ENCODE measurements around the gene SERPINE2.

Gene SERPINE2

DNA sequence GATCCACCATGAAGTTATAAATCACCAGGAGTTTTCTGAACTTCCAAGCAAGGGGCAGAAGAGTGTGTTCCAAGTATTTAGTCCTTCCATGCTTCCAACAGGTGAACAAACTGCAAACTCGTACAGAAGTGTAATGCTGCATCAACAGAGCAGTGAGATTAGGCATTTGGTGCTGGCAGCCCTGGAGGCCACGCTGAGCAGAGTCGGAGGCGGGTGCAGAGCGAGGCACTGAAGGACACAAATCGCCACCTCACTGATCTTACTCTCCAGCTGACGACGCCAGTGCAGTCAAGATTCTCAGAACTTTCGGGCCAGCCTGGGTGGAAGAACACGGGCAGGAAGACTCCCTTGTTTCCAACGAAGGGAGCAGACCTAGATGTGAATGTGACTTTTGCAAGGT is 39.2 kb downstream of the SERPINE2 start:
- TF ChIP-seq, protein P1, sequence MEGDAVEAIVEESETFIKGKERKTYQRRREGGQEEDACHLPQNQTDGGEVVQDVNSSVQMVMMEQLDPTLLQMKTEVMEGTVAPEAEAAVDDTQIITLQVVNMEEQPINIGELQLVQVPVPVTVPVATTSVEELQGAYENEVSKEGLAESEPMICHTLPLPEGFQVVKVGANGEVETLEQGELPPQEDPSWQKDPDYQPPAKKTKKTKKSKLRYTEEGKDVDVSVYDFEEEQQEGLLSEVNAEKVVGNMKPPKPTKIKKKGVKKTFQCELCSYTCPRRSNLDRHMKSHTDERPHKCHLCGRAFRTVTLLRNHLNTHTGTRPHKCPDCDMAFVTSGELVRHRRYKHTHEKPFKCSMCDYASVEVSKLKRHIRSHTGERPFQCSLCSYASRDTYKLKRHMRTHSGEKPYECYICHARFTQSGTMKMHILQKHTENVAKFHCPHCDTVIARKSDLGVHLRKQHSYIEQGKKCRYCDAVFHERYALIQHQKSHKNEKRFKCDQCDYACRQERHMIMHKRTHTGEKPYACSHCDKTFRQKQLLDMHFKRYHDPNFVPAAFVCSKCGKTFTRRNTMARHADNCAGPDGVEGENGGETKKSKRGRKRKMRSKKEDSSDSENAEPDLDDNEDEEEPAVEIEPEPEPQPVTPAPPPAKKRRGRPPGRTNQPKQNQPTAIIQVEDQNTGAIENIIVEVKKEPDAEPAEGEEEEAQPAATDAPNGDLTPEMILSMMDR (conservative IDR thresholded peaks at IDR 0.05; ENCODE audit: low read length): no peak
- no peak for DNase-seq (ENCODE audit: low read depth)
- H3K4me3 ChIP-seq (ENCODE audit: low read length): no peak overlapping the region

DNA sequence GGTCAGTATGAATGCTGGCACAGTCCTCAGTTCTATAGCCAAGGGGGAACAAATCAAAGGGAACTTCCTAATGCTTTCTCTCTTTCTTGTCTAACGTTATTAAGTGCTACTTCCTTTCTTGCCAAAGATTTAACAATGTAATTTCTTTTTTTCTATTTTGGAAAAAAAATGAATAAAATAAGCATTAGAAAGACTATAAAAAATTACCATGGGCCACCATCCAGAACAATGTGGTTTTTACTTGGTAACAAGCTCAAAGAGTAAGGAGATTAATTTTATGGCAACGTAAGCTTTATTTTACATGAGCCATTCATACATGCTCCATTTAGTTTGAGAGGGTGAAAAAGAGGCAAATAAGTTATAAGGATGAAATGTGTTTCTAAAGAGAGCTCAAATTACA is 40.1 kb downstream of the SERPINE2 start:
- TF ChIP-seq, protein P1 (conservative IDR thresholded peaks at IDR 0.05; ENCODE audit: low read length): no peak
- DNase-seq (ENCODE audit: low read depth): no peak
- H3K4me3 ChIP-seq (ENCODE audit: low read length): no peak overlapping the region

DNA sequence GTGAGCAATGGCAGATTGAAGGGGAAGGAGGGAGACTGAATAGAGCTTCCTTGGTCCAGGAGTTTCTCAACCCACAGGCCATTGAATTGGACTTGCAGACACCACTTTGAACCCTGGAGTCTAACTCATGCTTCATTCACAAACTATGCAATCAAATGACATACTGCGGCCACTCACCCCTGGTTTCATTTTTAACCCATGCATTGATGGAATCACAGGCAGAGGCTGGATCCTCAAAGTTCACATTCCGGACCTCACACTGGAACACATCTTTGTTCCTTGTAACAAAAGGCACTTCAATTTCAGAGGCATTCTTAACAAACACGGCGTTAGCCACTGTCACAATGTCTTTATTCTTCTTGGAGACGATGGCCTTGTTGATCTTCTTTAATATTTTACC is 41.1 kb downstream of the SERPINE2 start:
- no peak overlapping the region for H3K4me3 ChIP-seq (ENCODE audit: low read length)
- TF ChIP-seq, protein P1 (conservative IDR thresholded peaks at IDR 0.05; ENCODE audit: low read length): no peak
- DNase-seq (ENCODE audit: low read depth): peak; percentile 34

DNA sequence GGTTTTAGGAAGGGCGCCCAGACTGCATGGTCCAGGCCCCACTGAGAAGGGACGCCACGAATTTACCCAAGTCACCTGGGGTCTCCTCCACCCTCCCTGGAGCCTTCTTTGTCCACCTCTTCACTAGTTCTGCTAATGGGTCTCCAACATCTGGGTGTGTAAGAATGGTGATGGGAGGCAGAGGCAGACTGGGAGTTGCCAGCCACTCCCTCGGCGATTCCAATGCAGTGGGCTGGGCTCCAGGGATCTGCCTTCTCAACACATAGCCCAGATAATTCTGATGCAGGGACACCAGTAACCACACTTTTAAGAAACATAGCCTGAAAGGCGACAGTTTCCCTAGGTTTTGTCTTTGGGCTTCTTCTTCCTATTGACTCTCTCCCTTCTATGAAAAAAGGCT is 42.7 kb downstream of the SERPINE2 start:
- DNase-seq (ENCODE audit: low read depth): no peak
- H3K4me3 ChIP-seq (ENCODE audit: low read length): no peak overlapping the region
- TF ChIP-seq, protein P1 (conservative IDR thresholded peaks at IDR 0.05; ENCODE audit: low read length): no peak

DNA sequence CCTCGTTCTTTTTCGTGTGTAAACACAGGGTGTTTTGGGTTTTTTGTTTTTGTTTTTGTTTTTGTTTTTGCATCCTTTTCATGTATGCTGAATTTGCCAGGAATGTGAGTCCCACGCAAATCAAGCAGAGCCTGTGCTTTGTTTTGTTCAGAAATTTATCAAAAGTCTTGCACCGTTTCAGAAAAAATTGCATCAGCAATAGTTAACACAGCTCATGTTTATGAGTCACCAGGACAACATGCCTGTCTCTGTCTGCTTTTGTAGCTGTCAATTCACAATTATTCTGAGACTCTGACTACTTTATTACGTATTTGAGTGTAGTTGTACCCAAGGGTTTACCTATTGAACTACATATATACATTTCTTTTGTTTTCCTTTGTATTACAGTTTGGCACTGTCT is 43.5 kb downstream of the SERPINE2 start:
- peak; percentile 71 for DNase-seq (ENCODE audit: low read depth)
- TF ChIP-seq, protein P1 (conservative IDR thresholded peaks at IDR 0.05; ENCODE audit: low read length): no peak
- no peak overlapping the region for H3K4me3 ChIP-seq (ENCODE audit: low read length)

DNA sequence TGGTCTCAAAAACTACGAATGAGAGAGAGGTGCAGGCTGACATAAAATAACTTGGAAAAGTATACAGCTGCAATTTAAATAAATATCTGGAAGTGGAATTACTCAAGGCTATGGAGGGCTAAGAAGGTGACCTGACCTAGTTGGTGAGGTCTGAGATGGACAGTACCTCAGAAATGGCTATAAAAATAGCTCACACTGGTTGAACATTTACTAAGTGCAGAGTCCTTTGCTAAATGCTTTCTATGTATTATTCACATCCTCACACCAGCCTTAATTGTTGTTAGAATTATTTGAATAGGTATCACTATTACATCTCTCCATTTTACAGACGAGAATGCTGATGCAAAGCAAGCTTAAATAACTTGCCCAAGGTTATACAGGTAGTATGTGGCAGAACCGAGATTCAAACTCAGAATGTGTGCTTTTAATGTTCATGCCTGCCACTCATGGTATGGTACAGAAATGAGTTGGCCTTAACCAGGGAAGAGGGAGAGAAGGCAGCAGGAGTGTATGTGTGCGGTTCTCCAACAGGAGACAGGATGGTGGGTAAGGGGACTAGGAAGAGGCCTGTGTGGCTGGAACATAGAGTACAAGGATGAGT is 44.4 kb downstream of the SERPINE2 start:
- no peak overlapping the region for H3K4me3 ChIP-seq (ENCODE audit: low read length)
- no peak for DNase-seq (ENCODE audit: low read depth)
- TF ChIP-seq, protein P1 (conservative IDR thresholded peaks at IDR 0.05; ENCODE audit: low read length): no peak

DNA sequence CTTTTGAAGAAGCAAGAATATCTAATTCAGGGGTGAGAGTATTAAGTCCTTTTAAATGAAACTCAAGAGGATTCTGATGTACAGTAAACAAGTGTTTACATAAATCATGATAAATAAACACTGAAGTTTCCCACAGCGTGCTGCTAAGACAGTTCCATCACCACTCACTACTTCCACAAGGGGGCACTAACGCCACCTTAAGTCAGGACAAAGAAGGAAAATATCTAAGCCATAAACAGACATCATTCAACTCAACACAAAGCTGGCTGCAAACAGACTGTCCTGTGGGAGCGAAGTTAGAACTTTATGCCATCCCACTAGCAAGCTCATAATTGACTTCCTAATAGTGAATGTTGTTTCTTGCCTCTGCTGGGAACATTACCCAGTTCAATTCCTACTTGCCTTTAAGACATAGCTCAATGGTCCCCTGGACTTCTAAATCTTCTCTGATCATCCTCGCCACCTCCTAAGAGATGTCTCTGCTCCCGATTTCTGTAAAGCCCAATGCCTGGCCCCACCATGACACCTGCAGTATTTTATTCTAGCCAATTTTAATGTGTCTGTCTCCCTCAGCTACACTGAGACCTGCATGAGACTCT is 45.4 kb downstream of the SERPINE2 start:
- peak; percentile 89 for DNase-seq (ENCODE audit: low read depth)
- TF ChIP-seq, protein P1 (conservative IDR thresholded peaks at IDR 0.05; ENCODE audit: low read length): peak; percentile 93
- no peak overlapping the region for H3K4me3 ChIP-seq (ENCODE audit: low read length)

Measured in AG10803 (cell line).